CD4-positive, alpha-beta memory T cell (primary cell): ENCODE data around the gene COPG2. TPM values are rescaled to one million over a fixed set of nuclear protein-coding genes. Genes with fewer than 3 reads are reported as not detected.

Experiments used
- CTCF ChIA-PET: fragments of 350-600 bp; sonication (Branson Sonifier 250); formaldehyde crosslinking; loops from one replicate; lab custom pipeline; 2021; ENCODE audit warnings: inconsistent platforms; ENCODE audit not compliant: partially characterized antibody; lab: Charles Lee
- POLR2A ChIA-PET: fragments of 350-600 bp; sonication (Branson Sonifier 250); formaldehyde crosslinking; loops from one replicate; lab custom pipeline; 2021; ENCODE audit not compliant: partially characterized antibody; lab: Charles Lee
- DNase-seq, 5 donors: peaks; one replicate each; pipeline versions ENCODE4 v3.0.0 to v3.0.0-alpha.2; 2020 to 2022; ENCODE audit warnings: mixed read lengths in 1 of 5
- H3K27ac ChIP-seq: one replicate; pipeline ENCODE4 v1.7.0; 2013; ENCODE audit warnings: low read depth, low read length
- H3K27me3 ChIP-seq: 2 replicates; pipeline ENCODE4 v1.7.0; 2013; ENCODE audit warnings: mild to moderate bottlenecking, low read length, moderate library complexity; ENCODE audit not compliant: insufficient read depth
- H3K36me3 ChIP-seq: 2 replicates; pipeline ENCODE4 v1.7.0; 2013; ENCODE audit warnings: mild to moderate bottlenecking, low read length, moderate library complexity; ENCODE audit not compliant: insufficient read depth
- H3K4me1 ChIP-seq: 2 replicates; pipeline ENCODE4 v1.7.0; 2013; ENCODE audit warnings: mild to moderate bottlenecking, low read length, moderate library complexity; ENCODE audit not compliant: insufficient read depth
- H3K4me3 ChIP-seq, 2 donors: one replicate each; pipeline ENCODE4 v1.7.0; 2013; ENCODE audit warnings: low read length in 2 of 2, mild to moderate bottlenecking in 1 of 2
- H3K9me3 ChIP-seq, 2 donors: one replicate each; pipeline ENCODE4 v1.7.0; 2013; ENCODE audit warnings: low read length in 2 of 2, control low read depth in 1 of 2; ENCODE audit not compliant: control insufficient read depth in 1 of 2
- H3K27ac Mint-ChIP-seq, 7 donors: one replicate each; pipeline ENCODE4 v1.8.0; 2020 to 2021; ENCODE audit warnings: mixed read lengths in 7 of 7, mild to moderate bottlenecking in 6 of 7, inconsistent platforms in 3 of 7, moderate library complexity in 3 of 7
- H3K27me3 Mint-ChIP-seq, 2 donors: one replicate each; pipeline ENCODE4 v1.8.0; 2020 to 2021; ENCODE audit warnings: mixed read lengths in 2 of 2
- H3K36me3 Mint-ChIP-seq, 2 donors: one replicate each; pipeline ENCODE4 v1.8.0; 2020 to 2021; ENCODE audit warnings: mixed read lengths in 2 of 2, inconsistent platforms in 1 of 2, mild to moderate bottlenecking in 1 of 2
- H3K4me1 Mint-ChIP-seq, 4 donors: one replicate each; pipeline ENCODE4 v1.8.0; 2020 to 2021; ENCODE audit warnings: mixed read lengths in 4 of 4, mild to moderate bottlenecking in 1 of 4
- H3K4me3 Mint-ChIP-seq, 8 donors: one replicate each; pipeline ENCODE4 v1.8.0; 2020 to 2021; ENCODE audit warnings: mixed read lengths in 8 of 8, mild to moderate bottlenecking in 7 of 8, moderate library complexity in 6 of 8, inconsistent platforms in 3 of 8
- H3K9me3 Mint-ChIP-seq, 8 donors: one replicate each; pipeline ENCODE4 v1.8.0; 2020 to 2021; ENCODE audit warnings: mixed read lengths in 8 of 8, mild to moderate bottlenecking in 5 of 8, inconsistent platforms in 3 of 8, moderate library complexity in 1 of 8
- intact Hi-C: fragments of 100-400 bp; cut with micrococcal nuclease; formaldehyde crosslinking; loops from one replicate; pipeline ENCODE4 v1.15.1; 2023
- microRNA-seq: library from miRNA; unstranded; fragments of <30 nt; microRNA quantifications from one replicate; pipeline ENCODE4 v1.2.0, GENCODE V29; 2021; ENCODE audit warnings: borderline replicate concordance, borderline number of aligned reads, borderline microRNAs expressed, mixed read lengths
- polyA plus RNA-seq, 2 donors: library from polyadenylated mRNA; unstranded; fragments of 300-500 nt; fragmentation: Illumina TruSeq; gene quantifications; one replicate each; pipeline ENCODE4 v1.2.3, GENCODE V29; 2021
- total RNA-seq, 2 experiments: library from RNA; stranded (reverse); gene quantifications; one replicate each; pipeline ENCODE4 v1.2.3, GENCODE V29; 2021

The COPG2 gene
- total and polyA plus RNA-seq, 4 experiments from 2014 or later, result 0.92 to 8.2 (median 4.9) TPM

GRCh38 chr7:130461272-130461671 lies 207.3 kb downstream of the COPG2 start:
- intact Hi-C loops, result no loop called here
- POLR2A ChIA-PET, result no interaction called here
- H3K27ac ChIP-seq, result no peak overlapping the region
- Mint-ChIP-seq H3K27me3 (peaks cover 1 to 2% of the 10 kb centered on the region in 2 donors), H3K4me1 (peaks cover 2 to 11% (median 6%) of the 10 kb centered on the region in 4 donors), H3K4me3 (no peak overlapping the region), H3K27ac (peak overlapping the region in 1 of 7 donors; percentile 34), H3K36me3 (peaks cover 0 to 2% of the 10 kb centered on the region in 2 donors), H3K9me3 (peaks cover 2 to 25% (median 13%) of the 10 kb centered on the region in 8 donors)
- H3K36me3 ChIP-seq, result no peaks in the 10 kb centered on the region
- no peak for DNase-seq
- no peaks in the 10 kb centered on the region for H3K9me3 ChIP-seq
- H3K4me3 ChIP-seq, result no peak overlapping the region
- CTCF ChIA-PET, result no interaction called here
- H3K27me3 ChIP-seq, result no peaks in the 10 kb centered on the region
- peaks cover 13% of the 10 kb centered on the region for H3K4me1 ChIP-seq

- ChIA-PET POLR2A (interaction anchor here (0.8 kb wide), 1 partner anchor 27 kb away, joined by 3 read pairs; no protein-coding TSS in a partner anchor), CTCF (no interaction called here)
- Histone ChIP-seq H3K27ac (no peak overlapping the region), H3K9me3 (no peaks in the 10 kb centered on the region), H3K4me3 (no peak overlapping the region), H3K4me1 (peaks cover 13% of the 10 kb centered on the region), H3K36me3 (no peaks in the 10 kb centered on the region), H3K27me3 (no peaks in the 10 kb centered on the region)
- peak in 3 of 5 donors; percentile 11 to 19 (median 17) for DNase-seq
- H3K27me3 Mint-ChIP-seq, result peaks cover 2% of the 10 kb centered on the region in 2 donors
- H3K27ac Mint-ChIP-seq, result peak overlapping the region in 3 of 7 donors; percentile 38 to 67 (median 67)
- intact Hi-C loops, result no loop called here
- H3K9me3 Mint-ChIP-seq, result peaks cover 2 to 18% (median 12%) of the 10 kb centered on the region in 8 donors
- peaks cover 2 to 11% (median 6%) of the 10 kb centered on the region in 4 donors for H3K4me1 Mint-ChIP-seq
- peaks cover 0 to 2% of the 10 kb centered on the region in 2 donors for H3K36me3 Mint-ChIP-seq
- peak overlapping the region; percentile 33 to 76 (median 62) for H3K4me3 Mint-ChIP-seq
Observed at GRCh38 chr7:130458257-130458656, 210.3 kb downstream of the COPG2 start.

Small RNAs within 50 kb of the gene (microRNA-seq; reads per million reads assigned to microRNA genes)
- gene MIR335, result 221 reads per million, percentile 74 among the genes with 10 or more reads in this experiment

Other genes starting within 250 kb of the COPG2 start
- gene CEP41, start 227.7 kb downstream of the COPG2 start, total RNA-seq, result 1 to 10 TPM; 6.0 to 7.3 TPM
- gene CEP41, start 227.7 kb downstream of the COPG2 start, polyA plus RNA-seq, result 10 to 100 TPM; 16.3 to 20.9 TPM
- 1 to 10 TPM; 2.3 to 2.8 TPM for gene MEST, start 176.7 kb downstream of the COPG2 start, total RNA-seq
- gene MEST, start 176.7 kb downstream of the COPG2 start, polyA plus RNA-seq, result 1 to 10 TPM; 3.5 to 9.6 TPM
- not detected for gene TSGA13, start 17.8 kb upstream of the COPG2 start, total RNA-seq
- gene TSGA13, start 17.8 kb upstream of the COPG2 start, polyA plus RNA-seq, result not detected
- not detected for gene KLF14, start 65.5 kb upstream of the COPG2 start, total RNA-seq
- gene KLF14, start 65.5 kb upstream of the COPG2 start, polyA plus RNA-seq, result not detected